Measurements from ENCODE around the gene COG7.
A peak's percentile ranks its signal among the peaks of the same experiment; 100 is the strongest.

COG7 gene

DNA sequence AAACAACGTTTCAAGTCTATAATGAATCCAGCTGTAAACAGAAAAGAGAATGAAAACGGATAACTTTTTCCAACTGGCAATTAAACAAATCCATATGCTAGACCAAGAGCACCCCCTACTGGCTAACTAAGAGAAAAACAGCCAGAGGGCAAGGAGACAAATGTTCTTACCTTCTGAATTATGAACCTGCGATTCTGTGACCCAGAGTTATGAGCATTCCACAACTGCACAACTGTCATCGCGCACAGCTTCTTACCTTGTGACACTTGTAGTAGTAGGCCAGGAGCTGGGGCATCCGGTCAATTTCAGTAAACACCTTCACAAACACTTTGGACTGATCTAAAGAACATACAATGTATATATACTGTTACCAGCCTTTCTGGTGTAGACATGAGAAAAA lies 18.6 kb downstream of the COG7 start:
- peaks cover 58% of the 10 kb centered on the region for H3K36me3 ChIP-seq (ENCODE audit: insufficient read depth, low read length)

DNA sequence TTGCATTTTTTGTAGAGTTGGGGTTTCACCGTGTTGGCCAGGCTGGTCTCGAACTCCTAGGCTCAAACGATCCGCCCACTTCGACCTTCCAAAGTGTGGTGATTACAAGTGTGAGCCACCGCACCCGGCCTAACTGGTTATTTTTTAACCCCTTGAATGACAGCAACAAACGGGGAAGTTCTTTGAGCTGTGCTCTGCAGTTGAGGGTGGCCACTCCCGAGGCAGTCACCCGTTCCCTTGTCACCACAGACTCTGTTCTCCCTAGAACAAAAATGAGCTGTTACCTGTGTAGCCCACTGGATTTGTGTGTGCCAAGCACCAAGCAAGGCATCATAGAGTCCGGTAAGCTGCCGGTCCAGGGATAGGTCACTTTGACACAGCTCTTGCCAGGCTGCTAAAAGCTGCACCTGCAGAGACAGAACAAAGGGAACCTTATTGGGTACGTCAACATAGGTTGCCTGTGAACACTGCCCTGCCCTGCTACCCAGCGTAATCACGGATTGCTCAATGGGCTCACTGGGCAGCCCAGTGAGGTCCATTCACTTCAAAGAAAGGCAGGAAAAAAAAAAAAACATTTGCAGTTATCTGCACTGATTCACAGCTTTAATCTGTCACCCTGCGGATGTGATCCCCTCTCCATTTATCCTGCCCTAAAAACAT lies 19.6 kb downstream of the COG7 start:
- Histone ChIP-seq H3K4me1 (ENCODE audit: insufficient read depth, low read length) (no peaks in the 10 kb centered on the region), H3K27ac (ENCODE audit: low read depth, low read length) (no peak overlapping the region), H3K9ac (ENCODE audit: low read depth, low read length) (no peak overlapping the region), H3K4me3 (ENCODE audit: low read length) (no peak overlapping the region), H3K36me3 (ENCODE audit: insufficient read depth, low read length) (peaks cover 53% of the 10 kb centered on the region), H3K9me3 (ENCODE audit: insufficient read depth, low read depth, low read length) (no peaks in the 10 kb centered on the region), H3K27me3 (ENCODE audit: insufficient read depth, low read length) (no peaks in the 10 kb centered on the region)
- WGBS: 95% methylated on average over 16 of the region's 16 CpGs

More for the DNA sequence above, 18.6 kb downstream of the COG7 start:
- no peaks in the 10 kb centered on the region for H3K4me1 ChIP-seq (ENCODE audit: insufficient read depth, low read length)
- WGBS: 47% methylated on average over 6 of the region's 6 CpGs
- H3K9me3 ChIP-seq (ENCODE audit: insufficient read depth, low read depth, low read length): no peaks in the 10 kb centered on the region
- no peak overlapping the region for H3K27ac ChIP-seq (ENCODE audit: low read depth, low read length)
- H3K27me3 ChIP-seq (ENCODE audit: insufficient read depth, low read length): no peaks in the 10 kb centered on the region
- no peak overlapping the region for H3K4me3 ChIP-seq (ENCODE audit: low read length)
- no peak overlapping the region for H3K9ac ChIP-seq (ENCODE audit: low read depth, low read length)

GRCh38 chr16:23432176-23433128 lies 20.5 kb downstream of the COG7 start:
- H3K4me3 ChIP-seq (ENCODE audit: low read length): no peak overlapping the region
- no peaks in the 10 kb centered on the region for H3K27me3 ChIP-seq (ENCODE audit: insufficient read depth, low read length)
- peaks cover 53% of the 10 kb centered on the region for H3K36me3 ChIP-seq (ENCODE audit: insufficient read depth, low read length)
- no peaks in the 10 kb centered on the region for H3K4me1 ChIP-seq (ENCODE audit: insufficient read depth, low read length)
- H3K27ac ChIP-seq (ENCODE audit: low read depth, low read length): no peak overlapping the region
- no peaks in the 10 kb centered on the region for H3K9me3 ChIP-seq (ENCODE audit: insufficient read depth, low read depth, low read length)
- WGBS: 93% methylated on average over 10 of the region's 10 CpGs
- no peak overlapping the region for H3K9ac ChIP-seq (ENCODE audit: low read depth, low read length)

GRCh38 chr16:23428351-23428750 lies 24.6 kb downstream of the COG7 start:
- WGBS: 98% methylated on average over 2 of the region's 2 CpGs
- H3K27ac ChIP-seq (ENCODE audit: low read depth, low read length): no peak overlapping the region

DNA sequence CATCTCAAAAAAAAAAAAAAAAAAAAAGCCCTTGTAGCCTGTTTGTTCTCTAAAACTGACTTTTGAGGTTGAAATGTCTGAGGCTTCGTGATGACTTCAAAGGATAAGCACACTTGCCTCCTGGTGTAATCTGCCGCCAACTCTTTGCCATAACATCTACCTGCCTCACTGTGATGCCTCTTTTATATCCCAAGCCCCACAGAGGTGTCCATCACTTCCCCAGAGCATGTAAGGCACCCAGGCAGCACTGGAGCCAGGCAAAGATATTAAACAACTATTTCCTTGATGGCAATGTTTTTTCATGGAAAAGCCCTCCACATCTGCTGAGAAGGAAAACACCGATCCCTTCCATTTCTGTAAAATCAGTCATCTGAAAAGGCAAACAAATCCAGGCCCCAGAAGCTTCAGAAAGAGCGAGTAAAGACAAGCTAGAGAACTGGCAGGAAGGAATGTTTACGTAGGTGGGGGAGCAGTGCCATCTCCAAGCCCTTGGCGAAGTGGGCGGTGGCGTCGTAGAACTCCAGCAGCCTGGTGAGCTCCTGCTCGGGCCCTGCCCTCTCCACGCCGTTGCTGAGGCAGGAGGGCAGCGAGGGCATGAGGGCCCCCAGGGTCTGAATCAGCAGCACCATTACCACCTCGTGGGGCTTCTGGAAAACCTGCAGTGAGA lies 28.6 kb downstream of the COG7 start:
- 95% methylated on average over 14 of the region's 14 CpGs for WGBS
- no peak overlapping the region for H3K4me3 ChIP-seq (ENCODE audit: low read length)
- peaks cover 4% of the 10 kb centered on the region; the same call in 1 of the 2 replicates for H3K4me1 ChIP-seq (ENCODE audit: insufficient read depth, low read length)
- H3K27me3 ChIP-seq (ENCODE audit: insufficient read depth, low read length): no peaks in the 10 kb centered on the region
- peaks cover 13% of the 10 kb centered on the region for H3K36me3 ChIP-seq (ENCODE audit: insufficient read depth, low read length)
- no peak overlapping the region for H3K9ac ChIP-seq (ENCODE audit: low read depth, low read length)
- no peak overlapping the region for H3K27ac ChIP-seq (ENCODE audit: low read depth, low read length)
- no peaks in the 10 kb centered on the region for H3K9me3 ChIP-seq (ENCODE audit: insufficient read depth, low read depth, low read length)

More at GRCh38 chr16:23428351-23428750, 24.6 kb downstream of the COG7 start:
- no peaks in the 10 kb centered on the region for H3K27me3 ChIP-seq (ENCODE audit: insufficient read depth, low read length)
- no peaks in the 10 kb centered on the region for H3K9me3 ChIP-seq (ENCODE audit: insufficient read depth, low read depth, low read length)
- peaks cover 42% of the 10 kb centered on the region for H3K36me3 ChIP-seq (ENCODE audit: insufficient read depth, low read length)
- H3K4me1 ChIP-seq (ENCODE audit: insufficient read depth, low read length): no peaks in the 10 kb centered on the region
- no peak overlapping the region for H3K9ac ChIP-seq (ENCODE audit: low read depth, low read length)
- no peak overlapping the region for H3K4me3 ChIP-seq (ENCODE audit: low read length)

DNA sequence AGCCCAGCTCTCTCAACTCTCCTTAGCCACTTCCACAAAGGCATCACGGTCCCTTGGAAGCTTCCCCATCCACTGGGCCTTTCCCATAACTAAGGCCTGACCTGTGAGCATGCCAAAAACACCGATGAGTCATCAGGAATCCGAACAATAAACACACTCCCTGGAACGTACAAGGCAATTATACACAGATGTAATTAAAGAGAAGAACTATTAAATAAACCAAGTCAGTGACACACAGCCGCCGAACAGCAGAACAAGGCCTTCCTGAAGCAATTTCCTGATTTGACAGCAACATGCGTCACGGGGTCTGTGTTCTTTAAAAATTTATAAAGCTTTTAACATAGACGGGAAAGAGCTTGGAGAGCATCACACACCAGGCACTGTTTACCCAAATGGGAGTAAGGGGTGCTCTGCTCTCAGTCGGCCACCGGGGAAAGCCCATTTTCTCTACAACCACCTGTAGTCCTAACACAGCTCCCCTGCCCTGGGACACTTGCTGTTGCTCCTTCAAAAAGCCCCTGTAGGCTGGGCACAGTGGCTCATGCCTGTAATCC lies 29.4 kb downstream of the COG7 start:
- WGBS: 91% methylated on average over 11 of the region's 11 CpGs
- H3K9me3 ChIP-seq (ENCODE audit: insufficient read depth, low read depth, low read length): no peaks in the 10 kb centered on the region
- no peaks in the 10 kb centered on the region for H3K27me3 ChIP-seq (ENCODE audit: insufficient read depth, low read length)
- no peak overlapping the region for H3K27ac ChIP-seq (ENCODE audit: low read depth, low read length)
- no peak overlapping the region for H3K4me3 ChIP-seq (ENCODE audit: low read length)
- H3K9ac ChIP-seq (ENCODE audit: low read depth, low read length): no peak overlapping the region
- H3K36me3 ChIP-seq (ENCODE audit: insufficient read depth, low read length): peaks cover 10% of the 10 kb centered on the region; the same call in 1 of the 2 replicates
- peaks cover 4% of the 10 kb centered on the region; the same call in 1 of the 2 replicates for H3K4me1 ChIP-seq (ENCODE audit: insufficient read depth, low read length)

- H3K4me1 ChIP-seq (ENCODE audit: insufficient read depth, low read length): peaks cover 4% of the 10 kb centered on the region; the same call in 1 of the 2 replicates
- no peak overlapping the region for H3K4me3 ChIP-seq (ENCODE audit: low read length)
- H3K27ac ChIP-seq (ENCODE audit: low read depth, low read length): no peak overlapping the region
- H3K9me3 ChIP-seq (ENCODE audit: insufficient read depth, low read depth, low read length): no peaks in the 10 kb centered on the region
- 91% methylated on average over 5 of the region's 5 CpGs for WGBS
- H3K27me3 ChIP-seq (ENCODE audit: insufficient read depth, low read length): no peaks in the 10 kb centered on the region
- peaks cover 28% of the 10 kb centered on the region for H3K36me3 ChIP-seq (ENCODE audit: insufficient read depth, low read length)
- no peak overlapping the region for H3K9ac ChIP-seq (ENCODE audit: low read depth, low read length)
Measured at GRCh38 chr16:23420011-23420410, 33.0 kb downstream of the COG7 start.

DNA sequence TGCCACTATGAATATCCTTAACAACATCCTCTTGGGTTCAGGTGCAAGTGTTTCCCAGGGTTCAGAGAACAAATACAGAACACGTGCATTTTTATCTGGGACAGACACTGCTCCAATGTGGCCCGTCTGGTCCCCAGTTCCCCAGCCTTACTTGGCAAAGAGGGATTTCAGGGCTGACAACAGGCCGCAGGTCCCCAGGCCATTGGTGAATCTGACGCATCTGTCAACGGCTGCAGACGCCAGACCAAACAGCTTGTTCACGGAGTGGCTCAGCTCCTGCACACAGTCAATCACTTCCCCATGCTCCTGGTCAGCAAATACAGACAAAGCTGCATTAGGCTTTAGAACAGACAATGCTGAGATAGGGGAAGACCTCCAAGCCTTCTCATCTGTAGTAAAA lies 36.2 kb downstream of the COG7 start:
- WGBS: 94% methylated on average over 7 of the region's 7 CpGs
- no peaks in the 10 kb centered on the region for H3K27me3 ChIP-seq (ENCODE audit: insufficient read depth, low read length)
- H3K4me3 ChIP-seq (ENCODE audit: low read length): no peak overlapping the region
- H3K9me3 ChIP-seq (ENCODE audit: insufficient read depth, low read depth, low read length): no peaks in the 10 kb centered on the region
- no peak overlapping the region for H3K27ac ChIP-seq (ENCODE audit: low read depth, low read length)
- H3K9ac ChIP-seq (ENCODE audit: low read depth, low read length): no peak overlapping the region
- H3K4me1 ChIP-seq (ENCODE audit: insufficient read depth, low read length): peaks cover 4% of the 10 kb centered on the region; the same call in 1 of the 2 replicates
- H3K36me3 ChIP-seq (ENCODE audit: insufficient read depth, low read length): peaks cover 45% of the 10 kb centered on the region

- Histone ChIP-seq H3K9ac (ENCODE audit: low read depth, low read length) (no peak overlapping the region), H3K9me3 (ENCODE audit: insufficient read depth, low read depth, low read length) (no peaks in the 10 kb centered on the region), H3K4me1 (ENCODE audit: insufficient read depth, low read length) (peaks cover 4% of the 10 kb centered on the region), H3K27me3 (ENCODE audit: insufficient read depth, low read length) (no peaks in the 10 kb centered on the region), H3K27ac (ENCODE audit: low read depth, low read length) (no peak overlapping the region), H3K4me3 (ENCODE audit: low read length) (no peak overlapping the region), H3K36me3 (ENCODE audit: insufficient read depth, low read length) (peaks cover 57% of the 10 kb centered on the region)
- 94% methylated on average over 6 of the region's 6 CpGs for WGBS
Measured at GRCh38 chr16:23414731-23415130, 38.3 kb downstream of the COG7 start.

DNA sequence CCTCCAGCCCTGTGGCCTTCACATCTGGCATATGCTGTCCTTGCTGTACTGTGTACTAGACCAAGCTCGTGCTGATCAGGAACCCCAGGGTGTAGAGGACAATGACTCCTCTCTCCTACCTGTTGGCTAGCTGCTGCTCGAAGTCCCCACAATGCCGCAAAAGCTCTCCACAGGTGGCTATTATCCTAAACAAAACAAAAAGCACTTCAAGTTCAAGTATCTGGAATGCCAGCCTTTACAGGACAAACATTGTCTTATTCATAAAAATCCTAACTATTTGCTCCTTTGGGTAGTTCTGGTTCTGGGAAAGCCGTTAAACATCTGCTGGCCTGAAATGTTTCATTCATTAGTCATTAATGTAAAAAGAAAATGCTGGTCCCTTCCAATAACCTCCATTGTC lies 42.8 kb downstream of the COG7 start:
- H3K9ac ChIP-seq (ENCODE audit: low read depth, low read length): no peak overlapping the region
- H3K36me3 ChIP-seq (ENCODE audit: insufficient read depth, low read length): peaks cover 59% of the 10 kb centered on the region
- H3K9me3 ChIP-seq (ENCODE audit: insufficient read depth, low read depth, low read length): no peaks in the 10 kb centered on the region
- H3K4me1 ChIP-seq (ENCODE audit: insufficient read depth, low read length): peaks cover 14% of the 10 kb centered on the region
- H3K4me3 ChIP-seq (ENCODE audit: low read length): no peak overlapping the region
- no peaks in the 10 kb centered on the region for H3K27me3 ChIP-seq (ENCODE audit: insufficient read depth, low read length)
- peak overlapping the region; percentile 16; the same call in 1 of the 2 replicates for H3K27ac ChIP-seq (ENCODE audit: low read depth, low read length)
- 46% methylated on average over 3 of the region's 4 CpGs for WGBS

Data from HUES64 (cell line).